ENCODE measurements around the gene PGPEP1. TPM values are rescaled to one million over a fixed set of nuclear protein-coding genes. Genes with fewer than 3 reads are reported as not detected.

The PGPEP1 gene
- polyA plus RNA-seq, 3 donors, result 10.3 to 25.1 (median 10.3) TPM

DNA sequence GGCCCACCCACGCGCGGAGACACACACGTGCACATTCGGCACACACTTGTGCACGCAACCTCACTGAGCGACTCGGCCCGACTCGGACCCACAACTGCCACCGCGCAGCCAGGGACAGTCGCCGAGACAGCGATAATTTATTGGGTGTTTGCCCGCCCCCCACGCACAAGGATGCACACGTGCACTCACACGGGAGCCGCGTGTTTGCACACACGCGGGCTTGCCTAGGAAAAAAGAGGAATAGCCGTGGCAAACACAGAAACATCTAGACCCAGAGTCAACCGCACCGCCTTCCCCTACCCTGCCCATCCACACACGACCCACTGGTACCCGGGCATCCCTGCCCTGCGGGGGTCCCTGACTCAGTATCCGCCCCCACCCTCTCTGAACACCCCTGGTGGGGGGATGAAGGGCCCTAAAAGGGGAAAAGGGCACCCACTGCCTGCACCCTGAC is 77.7 kb downstream of the PGPEP1 start:
- peak overlapping the region in 2 of 3 experiments; percentile 41 to 74 for H3K4me3 ChIP-seq (replicated peaks in 1 of 3; ENCODE audit: low read depth in 2 of 3, low read length in 3 of 3)
- peaks cover 5 to 16% of the 10 kb centered on the region in 2 donors for H3K36me3 Mint-ChIP-seq
- peak; percentile 51 to 61 (median 55) for DNase-seq
- no peak for TF ChIP-seq CTCF (IDR thresholded peaks at IDR 0.05)
- peak overlapping the region; percentile 78 to 85 for H3K4me3 Mint-ChIP-seq
- no peaks in the 10 kb centered on the region for H3K9me3 ChIP-seq (replicated peaks in 1 of 2; ENCODE audit: control insufficient read depth in 1 of 2, insufficient read depth in 1 of 2, low read length in 2 of 2)
- H3K36me3 ChIP-seq (replicated peaks in 1 of 2; ENCODE audit: control insufficient read depth in 1 of 2, insufficient read depth in 2 of 2, low read length in 2 of 2), result no peaks in the 10 kb centered on the region
- peaks cover 34% of the 10 kb centered on the region for H3K79me2 ChIP-seq (ENCODE audit: insufficient read depth, low read length)
- H3K4me1 ChIP-seq (ENCODE audit: control insufficient read depth in 1 of 2, insufficient read depth in 2 of 2, low read length in 2 of 2), result peaks cover 70 to 90% of the 10 kb centered on the region in 2 donors
- intact Hi-C loops (cut with micrococcal nuclease), result loop anchor here (2.0 to 10.0 kb wide), 4 partner anchors 25 to 213 kb away; partner anchors contain the start of genes IQCN (in 2 of the 2) and RAB3A (in 1 of the 2)
- peak overlapping the region; percentile 63 for H2AFZ ChIP-seq (ENCODE audit: insufficient read depth, low read depth, low read length, poor library complexity, severe bottlenecking)
- peaks cover 0 to 3% (median 0%) of the 10 kb centered on the region in 7 donors for H3K9me3 Mint-ChIP-seq
- H3K27ac ChIP-seq (ENCODE audit: low read depth in 1 of 2, low read length in 2 of 2), result peak overlapping the region; percentile 99
- peak overlapping the region; percentile 93 to 100 (median 97) for H3K27ac Mint-ChIP-seq
- peaks cover 77% of the 10 kb centered on the region for H3K4me1 Mint-ChIP-seq
- peak overlapping the region; percentile 90 for H3K9ac ChIP-seq (ENCODE audit: insufficient read depth, low read length, poor library complexity, severe bottlenecking)
- peaks cover 31% of the 10 kb centered on the region for H4K20me1 ChIP-seq (ENCODE audit: insufficient read depth, low read length)
- peak overlapping the region; percentile 91 for H3K4me2 ChIP-seq (replicated peaks; ENCODE audit: extremely low read depth, low read length, poor library complexity, severe bottlenecking)
- WGBS (ENCODE audit: insufficient coverage), result 4% methylated on average over 25 of the region's 30 CpGs
- H3K27me3 Mint-ChIP-seq (ENCODE audit: low read depth in 3 of 3), result peaks cover 0 to 4% (median 0%) of the 10 kb centered on the region in 3 donors
- no peaks in the 10 kb centered on the region for H3K27me3 ChIP-seq (ENCODE audit: control insufficient read depth in 2 of 2, insufficient read depth in 2 of 2, low read length in 2 of 2)

DNA sequence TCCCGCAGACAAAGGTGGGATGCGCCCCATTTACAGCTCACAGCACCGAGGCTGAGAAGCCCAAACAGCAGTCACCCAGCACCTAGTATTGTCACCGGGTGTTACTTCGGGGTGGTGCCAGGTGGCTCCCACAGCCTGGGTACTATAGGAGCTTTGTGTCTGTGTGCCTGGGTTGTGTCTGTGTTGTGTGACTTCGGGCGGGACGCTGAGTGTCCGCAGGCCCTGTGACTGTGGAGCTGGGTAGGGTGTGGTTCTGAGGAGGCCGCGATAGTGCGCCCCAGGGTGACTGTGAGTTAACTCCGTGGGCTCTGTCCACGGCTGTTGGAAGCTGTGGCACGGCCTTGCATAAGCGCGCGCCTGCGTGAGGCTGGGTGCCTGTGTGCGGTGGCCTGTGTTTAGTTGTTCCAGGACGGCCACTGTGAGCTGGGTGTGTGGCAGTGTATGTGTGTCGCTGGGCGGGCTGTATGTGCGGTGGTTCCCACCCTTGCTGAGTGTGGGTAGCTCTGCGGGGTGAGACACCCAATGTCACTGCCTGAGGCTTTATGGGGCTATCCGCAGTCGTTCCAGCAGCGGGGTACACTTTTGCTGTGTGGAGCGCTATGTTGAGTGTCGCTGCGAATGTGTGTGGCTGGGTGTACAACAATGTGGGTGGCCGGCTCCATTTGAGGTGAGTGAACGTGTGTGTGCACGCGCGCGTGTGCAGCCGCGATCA is 78.2 kb downstream of the PGPEP1 start:
- Histone ChIP-seq H3K4me2 (replicated peaks; ENCODE audit: extremely low read depth, low read length, poor library complexity, severe bottlenecking) (peak overlapping the region; percentile 91), H3K4me1 (ENCODE audit: control insufficient read depth in 1 of 2, insufficient read depth in 2 of 2, low read length in 2 of 2) (peaks cover 70 to 90% of the 10 kb centered on the region in 2 donors), H3K36me3 (replicated peaks in 1 of 2; ENCODE audit: control insufficient read depth in 1 of 2, insufficient read depth in 2 of 2, low read length in 2 of 2) (no peaks in the 10 kb centered on the region), H3K9ac (ENCODE audit: insufficient read depth, low read length, poor library complexity, severe bottlenecking) (peak overlapping the region; percentile 90), H3K4me3 (replicated peaks in 1 of 3; ENCODE audit: low read depth in 2 of 3, low read length in 3 of 3) (peak overlapping the region in 2 of 3 experiments; percentile 41 to 74), H4K20me1 (ENCODE audit: insufficient read depth, low read length) (peaks cover 37% of the 10 kb centered on the region), H3K79me2 (ENCODE audit: insufficient read depth, low read length) (peaks cover 40% of the 10 kb centered on the region), H3K27ac (ENCODE audit: low read depth in 1 of 2, low read length in 2 of 2) (peak overlapping the region; percentile 99), H3K27me3 (ENCODE audit: control insufficient read depth in 2 of 2, insufficient read depth in 2 of 2, low read length in 2 of 2) (no peaks in the 10 kb centered on the region), H2AFZ (ENCODE audit: insufficient read depth, low read depth, low read length, poor library complexity, severe bottlenecking) (peak overlapping the region; percentile 63), H3K9me3 (replicated peaks in 1 of 2; ENCODE audit: control insufficient read depth in 1 of 2, insufficient read depth in 1 of 2, low read length in 2 of 2) (no peaks in the 10 kb centered on the region)
- DNase-seq, result peak; percentile 73 to 80 (median 79)
- intact Hi-C loops (cut with micrococcal nuclease), result loop anchor here (2.0 to 10.0 kb wide), 4 partner anchors 26 to 214 kb away; partner anchors contain the start of genes IQCN (in 2 of the 2) and RAB3A (in 1 of the 2)
- Mint-ChIP-seq H3K27ac (peak overlapping the region; percentile 93 to 100 (median 97)), H3K4me1 (peaks cover 79% of the 10 kb centered on the region), H3K36me3 (peaks cover 7 to 20% of the 10 kb centered on the region in 2 donors), H3K4me3 (peak overlapping the region; percentile 78 to 85), H3K27me3 (ENCODE audit: low read depth in 3 of 3) (peaks cover 0 to 4% (median 2%) of the 10 kb centered on the region in 3 donors), H3K9me3 (peaks cover 0 to 3% (median 0%) of the 10 kb centered on the region in 7 donors)
- no peak for TF ChIP-seq CTCF (IDR thresholded peaks at IDR 0.05)
- WGBS (ENCODE audit: insufficient coverage), result 9% methylated on average over 39 of the region's 39 CpGs

All from CD14-positive monocyte (primary cell).